GM03348 (cell line): ENCODE results near the gene HEBP1.

ENCODE experiments used
- DNase-seq: peaks from one replicate; pipeline ENCODE4 v3.0.0; 2012; ENCODE audit warnings: low spot score

The HEBP1 gene

DNA sequence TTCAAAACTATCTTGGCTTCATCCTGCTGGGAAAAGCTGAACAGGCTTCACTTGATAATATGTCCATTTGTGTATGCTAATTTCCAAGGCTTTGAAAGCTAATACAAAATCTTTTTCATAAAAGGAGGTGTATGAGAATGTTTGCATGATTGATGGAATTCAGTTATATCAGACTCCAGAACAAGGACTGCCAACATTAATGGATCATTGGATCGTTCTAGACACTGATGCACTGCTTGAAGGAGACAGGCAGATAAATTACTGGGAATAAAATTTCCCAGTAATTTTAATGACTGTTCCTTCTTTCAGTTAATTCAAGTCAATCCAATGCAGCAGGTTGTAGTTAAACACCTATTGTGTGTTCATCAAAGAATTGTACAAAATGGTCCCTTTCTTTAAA, 48.6 kb downstream of the HEBP1 start:
- no peak for DNase-seq

DNA sequence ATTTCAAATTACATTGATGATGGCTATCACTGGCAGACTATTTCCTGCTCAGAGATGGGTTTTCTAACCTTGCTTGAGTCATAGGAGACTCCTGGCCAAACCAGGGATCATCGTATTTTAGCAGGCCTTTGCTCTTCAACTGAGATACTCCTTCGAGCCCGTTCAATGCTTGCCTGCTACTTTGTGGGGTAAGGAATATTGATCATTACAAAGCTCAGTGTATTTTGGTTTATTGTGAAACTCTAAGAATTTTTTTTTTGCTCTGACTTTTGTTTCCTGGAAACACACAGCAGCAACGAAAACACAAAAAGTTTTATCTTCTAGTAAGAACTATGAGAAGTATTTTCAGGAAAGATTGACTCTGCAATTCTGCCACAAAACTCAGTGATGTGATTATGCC, 52.2 kb downstream of the HEBP1 start:
- DNase-seq = no peak

DNA sequence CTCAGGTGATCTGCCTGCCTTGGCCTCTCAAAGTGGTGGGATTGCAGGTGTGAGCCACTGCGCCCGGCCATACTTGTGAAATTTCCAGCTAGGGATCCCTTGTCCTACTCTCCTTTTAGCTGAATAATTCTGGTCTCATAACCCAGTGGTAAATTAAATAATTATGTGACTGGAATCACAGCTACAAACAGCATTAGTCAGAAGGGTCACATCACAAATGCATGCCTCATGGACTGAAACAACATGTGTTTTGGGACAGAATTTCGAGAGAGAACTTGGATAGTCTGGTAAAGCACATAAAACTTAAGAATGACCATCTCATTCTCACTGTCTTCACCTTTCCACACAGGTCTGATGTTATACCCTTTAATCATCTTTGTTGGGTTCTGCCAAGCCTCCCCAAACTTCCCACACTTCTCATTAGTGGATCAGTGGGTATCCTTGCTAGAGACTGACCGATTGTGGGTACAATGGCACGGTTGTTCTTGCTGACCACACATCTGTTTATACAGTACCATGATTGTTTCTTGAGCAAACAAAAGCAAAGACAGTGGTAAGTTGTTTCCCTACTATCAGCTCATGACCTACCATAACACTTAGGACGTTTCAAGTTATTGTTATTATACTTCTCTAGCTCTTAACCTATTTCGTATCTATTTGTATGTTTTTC, 53.2 kb downstream of the HEBP1 start:
- peak; percentile 35 for DNase-seq

DNA sequence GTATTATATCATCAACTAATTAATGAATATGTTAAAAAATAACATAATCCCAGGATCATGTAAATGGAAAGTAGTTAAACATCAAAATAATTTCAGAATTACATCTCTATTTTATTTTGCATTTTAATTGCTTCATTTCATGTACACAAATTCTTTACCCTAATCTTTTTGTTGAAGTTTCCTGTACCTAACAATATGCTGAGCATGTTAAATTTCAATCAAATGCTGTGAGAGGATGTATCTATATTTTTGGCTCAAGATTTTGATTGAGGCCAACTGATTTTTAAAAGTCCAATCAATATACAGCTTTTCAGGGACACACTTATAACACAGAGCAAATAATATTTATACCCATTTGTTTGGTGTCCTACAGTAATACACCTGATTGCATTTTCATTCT, 54.5 kb downstream of the HEBP1 start:
- no peak for DNase-seq

DNA sequence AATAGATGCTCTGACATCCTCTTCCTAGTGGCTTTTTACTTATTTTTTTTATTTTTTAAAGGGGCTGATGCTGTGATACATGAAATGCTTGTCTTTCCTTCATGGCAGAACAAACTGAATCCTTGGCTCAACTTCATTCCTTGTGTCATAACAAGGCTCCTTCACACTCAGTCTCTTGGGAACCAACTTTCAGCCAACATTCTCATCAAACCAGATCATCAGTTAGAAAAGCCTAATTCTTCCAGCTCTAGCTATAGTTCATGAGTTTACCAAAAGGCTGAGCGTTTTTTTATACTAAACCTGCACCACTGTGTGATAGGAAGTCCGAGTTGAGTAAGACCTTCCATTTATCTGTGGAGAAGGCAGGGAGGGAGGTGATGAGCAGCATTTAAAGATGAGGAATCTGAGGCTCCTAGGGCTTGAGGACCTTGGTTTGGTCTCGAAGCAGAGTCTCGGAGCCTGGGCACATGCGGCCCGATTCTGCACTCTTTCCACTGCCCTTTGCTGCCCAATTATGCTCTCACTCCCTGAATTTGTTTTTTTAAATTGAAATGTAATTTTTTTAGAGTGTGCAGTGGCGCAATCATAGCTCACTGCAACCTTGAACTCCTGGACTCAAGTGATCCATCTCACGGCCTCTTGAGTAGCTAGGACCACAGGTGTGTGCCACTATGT, 56.3 kb downstream of the HEBP1 start:
- peak; percentile 64 for DNase-seq

DNA sequence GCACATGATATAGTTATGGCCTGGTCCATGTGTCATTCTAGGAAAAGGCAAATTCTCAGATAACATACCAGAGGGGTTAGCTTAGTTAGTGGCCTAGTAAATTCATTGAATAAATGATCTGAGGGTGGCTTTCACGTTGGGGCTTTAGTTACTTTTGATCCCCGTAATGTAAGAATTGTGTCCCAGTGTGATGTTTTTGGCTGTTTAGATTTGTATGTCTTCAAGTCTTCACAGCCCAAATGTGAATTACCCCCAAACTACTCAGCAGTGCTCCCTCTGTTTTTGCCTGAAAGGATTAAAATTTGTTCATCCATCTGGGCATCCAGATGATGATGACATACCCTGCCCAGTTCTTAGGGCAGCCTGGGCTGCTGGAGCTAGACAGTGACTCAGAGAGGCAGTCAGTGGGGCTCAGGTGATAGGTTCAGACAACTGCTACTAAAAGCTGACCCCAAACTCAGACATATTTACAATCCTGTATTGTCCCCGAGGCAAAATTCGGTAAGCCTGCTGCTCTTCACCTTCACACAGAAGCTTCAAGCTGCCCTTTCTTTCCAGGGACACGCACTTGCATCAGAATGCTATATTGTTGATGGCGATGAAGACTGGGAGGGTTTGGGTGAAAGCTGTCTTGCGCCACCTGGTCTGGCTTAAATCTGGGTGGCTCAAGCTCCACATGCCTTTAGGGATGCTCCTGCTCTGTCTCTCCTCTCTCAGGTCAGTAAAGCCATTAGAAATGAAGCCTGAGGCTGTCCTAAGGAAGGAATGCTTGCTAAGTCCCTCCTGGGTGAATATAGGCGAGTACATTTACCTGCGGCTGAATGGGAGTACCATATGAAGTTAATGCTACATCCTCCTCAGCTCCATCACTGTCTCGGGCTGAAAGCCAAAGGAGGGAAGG, 58.4 kb downstream of the HEBP1 start:
- DNase-seq = no peak

DNA sequence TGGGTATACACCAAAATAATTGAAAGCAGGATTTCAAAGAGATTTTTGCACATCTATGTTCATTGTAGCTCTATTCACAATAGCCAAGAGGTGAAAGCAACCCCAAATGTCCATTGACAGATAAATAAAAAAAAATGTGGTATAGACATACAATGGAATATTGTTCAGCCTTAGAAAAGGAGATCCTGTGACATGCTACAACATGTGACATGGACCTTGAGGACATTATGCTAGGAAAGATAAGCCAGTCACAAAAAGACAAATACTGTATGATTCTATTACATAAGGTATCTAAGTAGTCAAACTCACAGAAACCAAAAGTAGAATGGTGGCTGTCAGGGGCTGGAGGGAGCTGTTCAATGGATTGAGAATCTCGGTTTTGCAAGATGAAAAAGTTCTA, 60.2 kb downstream of the HEBP1 start:
- no peak for DNase-seq

DNA sequence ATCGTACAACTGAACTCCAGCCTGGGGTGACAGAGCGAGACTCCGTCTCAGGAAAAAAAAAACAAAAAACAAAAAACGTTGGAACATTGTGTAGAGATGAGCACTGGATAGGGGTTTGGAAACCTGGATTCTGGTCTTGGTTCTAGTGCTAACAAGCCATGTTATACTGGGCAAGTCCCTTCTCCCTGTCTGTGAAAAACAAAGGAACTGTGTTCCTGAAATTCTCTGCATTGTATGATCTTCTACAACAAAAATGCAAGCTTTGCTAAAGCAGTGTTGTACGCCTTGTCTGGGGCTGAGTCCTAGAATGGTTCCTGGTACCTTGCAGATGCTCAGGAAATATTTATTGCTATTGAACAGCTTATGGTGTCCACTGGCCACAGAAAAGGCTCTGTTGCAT, 61.5 kb downstream of the HEBP1 start:
- DNase-seq = no peak

DNA sequence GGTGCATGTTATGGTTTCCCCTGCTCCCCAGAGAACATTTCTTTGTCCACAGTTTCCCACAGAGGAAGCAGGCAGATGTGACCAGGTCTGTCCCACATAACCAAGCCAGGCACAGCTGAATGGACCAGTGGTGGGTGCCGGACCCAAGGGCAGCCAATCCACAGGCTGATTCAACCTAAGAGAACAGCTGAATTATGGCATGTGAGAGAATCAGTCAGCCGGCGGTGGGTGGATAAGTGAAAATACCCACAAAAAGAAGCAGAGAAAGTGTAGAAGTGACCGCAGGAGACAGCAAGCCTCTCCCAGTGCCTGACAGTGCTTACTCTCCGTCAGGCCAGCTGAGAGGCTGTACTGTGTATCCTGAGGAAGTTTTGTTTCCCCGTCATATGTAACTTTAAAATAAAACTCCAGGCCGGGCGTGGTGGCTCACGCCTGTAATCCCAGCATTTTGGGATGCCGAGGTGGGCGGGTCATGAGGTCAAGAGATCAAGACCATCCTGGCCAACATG, 63.0 kb downstream of the HEBP1 start:
- DNase-seq = no peak

DNA sequence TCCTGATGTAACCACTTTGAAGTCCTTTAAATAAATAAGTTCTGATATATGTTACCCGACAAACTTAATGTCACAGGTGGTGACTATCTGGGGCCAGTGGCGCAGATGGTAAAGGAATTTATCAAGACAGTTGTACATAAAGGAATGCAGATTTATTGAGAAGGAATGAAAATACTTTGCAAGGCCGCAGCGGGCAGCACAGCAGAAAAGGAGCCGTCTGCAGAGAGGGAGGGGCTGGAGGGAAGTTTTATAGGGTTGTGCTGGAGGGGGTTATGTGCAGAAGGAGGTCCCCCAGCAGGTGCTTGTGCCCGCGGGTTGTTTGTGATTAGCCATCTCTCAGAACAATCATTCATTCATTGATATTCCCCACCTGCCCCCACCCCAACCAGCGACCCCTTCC, 65.5 kb downstream of the HEBP1 start:
- DNase-seq = no peak

DNA sequence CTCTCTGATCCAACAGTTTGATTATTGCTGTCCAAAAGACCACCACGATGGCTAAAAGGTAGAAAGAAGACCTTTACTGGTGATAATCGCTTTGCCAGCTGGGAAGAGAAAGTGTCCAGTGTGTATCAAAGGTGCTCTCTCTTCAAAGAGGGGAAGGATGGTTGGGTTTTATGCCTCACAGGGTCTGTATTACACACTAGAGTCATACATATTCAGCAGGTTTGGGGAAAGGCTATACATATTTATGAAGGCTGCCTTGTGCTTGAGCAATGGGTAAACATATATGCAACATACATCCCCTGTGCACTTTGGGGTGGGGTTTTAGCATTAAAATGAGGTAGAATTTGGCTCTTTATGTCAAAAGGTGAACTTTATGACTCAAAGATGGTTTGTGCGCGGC, 66.3 kb downstream of the HEBP1 start:
- DNase-seq = no peak

DNA sequence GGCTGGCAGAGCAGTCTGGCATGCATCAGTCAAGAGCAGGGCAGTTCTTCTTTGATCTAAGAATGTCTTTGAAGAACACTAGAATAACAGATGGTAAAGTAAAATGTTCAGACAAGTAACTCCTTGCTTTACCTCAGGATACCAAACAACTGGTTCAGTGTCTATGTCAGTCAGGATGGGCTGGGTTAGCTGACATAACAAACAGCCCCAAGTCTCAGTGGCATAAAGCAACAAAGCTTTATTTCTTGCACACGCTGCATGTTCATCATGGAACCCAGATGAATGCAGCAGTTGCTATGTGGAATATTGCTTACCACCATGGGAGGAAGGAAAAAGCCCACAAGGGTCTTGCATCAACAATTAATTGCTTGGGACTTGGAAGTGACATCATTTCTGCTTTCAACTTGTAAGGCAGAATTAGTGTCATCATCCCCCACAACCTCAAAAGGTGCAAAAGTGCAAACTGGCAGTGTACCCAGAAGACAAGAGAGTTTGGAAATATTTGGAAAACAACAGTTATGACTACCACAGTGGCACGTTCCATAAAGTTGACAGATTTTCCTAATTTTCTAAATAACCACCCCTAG, 69.3 kb downstream of the HEBP1 start:
- DNase-seq = no peak

DNA sequence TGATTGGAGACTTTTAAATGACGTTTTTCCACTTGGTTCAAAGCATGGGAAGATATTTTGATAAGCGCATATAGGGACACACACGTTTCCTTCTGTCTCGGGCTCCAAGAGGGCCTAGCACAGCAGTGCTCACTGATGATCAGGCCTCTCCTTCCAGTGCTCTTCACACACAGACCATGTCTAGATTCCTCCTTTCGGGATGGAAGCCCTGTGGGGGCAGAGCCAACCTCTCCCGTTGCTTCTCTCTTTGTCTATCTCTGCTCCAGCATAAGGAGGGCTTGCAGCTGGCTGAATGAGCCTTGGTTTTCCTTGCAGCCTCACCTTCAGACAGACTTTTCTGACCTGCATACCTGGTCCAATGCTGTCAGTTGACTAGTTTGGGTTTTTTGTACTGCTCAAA, 70.4 kb downstream of the HEBP1 start:
- no peak for DNase-seq

DNA sequence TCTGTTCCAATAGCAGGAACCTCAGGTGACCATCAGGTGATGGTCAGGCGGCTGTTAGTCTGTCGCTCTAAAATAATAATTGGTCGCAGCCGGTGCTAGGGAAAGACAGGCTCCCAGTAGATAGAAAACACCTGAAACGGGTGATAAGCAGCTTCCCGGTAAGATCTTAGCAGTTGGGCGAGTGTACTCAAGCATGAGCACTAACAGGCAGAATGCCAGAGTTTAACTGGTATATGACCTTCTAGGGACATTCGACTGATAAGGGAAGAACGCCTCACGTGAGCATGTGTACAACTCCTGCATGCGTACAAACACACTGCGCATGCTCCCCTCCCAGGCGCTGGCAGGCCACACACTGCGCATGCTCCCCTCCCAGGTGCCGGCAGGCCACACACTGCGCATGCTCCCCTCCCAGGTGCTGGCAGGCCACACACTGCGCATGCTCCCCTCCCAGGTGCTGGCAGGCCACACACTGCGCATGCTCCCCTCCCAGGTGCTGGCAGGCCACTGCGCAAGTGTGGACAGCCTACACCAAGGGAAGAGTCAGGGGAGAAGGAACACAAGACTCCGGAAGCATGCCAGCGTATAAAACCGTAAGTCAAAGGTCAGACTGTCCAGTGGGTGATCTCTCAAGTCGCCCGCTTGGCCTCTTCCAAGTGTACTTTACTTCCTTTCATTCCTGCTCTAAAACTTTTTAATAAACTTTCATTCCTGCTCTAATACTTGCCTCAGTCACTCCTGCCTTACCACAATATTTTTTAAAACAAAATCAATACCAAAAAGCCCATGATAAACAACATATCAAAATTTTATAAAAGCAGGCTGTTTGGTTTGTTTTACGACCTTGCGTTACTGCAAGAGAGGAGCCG, 72.6 kb downstream of the HEBP1 start:
- DNase-seq = peak; percentile 60

DNA sequence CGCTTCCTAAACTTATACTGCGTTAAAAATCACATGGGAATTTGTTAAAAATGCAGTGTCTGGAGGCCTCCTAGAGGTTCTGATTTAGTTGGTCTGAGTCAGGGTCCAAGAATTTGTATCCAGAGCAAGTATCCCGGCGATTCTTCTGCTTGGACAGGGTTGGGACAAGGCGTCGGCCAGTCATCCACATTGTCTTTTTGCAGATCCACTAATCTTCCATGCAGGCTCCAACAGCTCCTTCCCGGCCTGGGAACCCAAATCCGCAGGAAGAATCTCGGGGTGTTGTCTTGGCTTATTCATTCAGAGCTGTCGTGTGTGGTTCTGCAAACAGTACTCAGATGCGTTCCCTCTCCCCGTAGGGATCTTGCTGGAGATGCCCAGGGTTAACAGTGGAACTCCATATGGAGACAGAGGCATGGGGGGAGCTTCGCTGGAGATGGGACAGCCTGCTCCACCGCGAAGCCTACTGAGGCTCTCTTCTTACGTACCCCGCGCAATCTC, 73.4 kb downstream of the HEBP1 start:
- DNase-seq = no peak

DNA sequence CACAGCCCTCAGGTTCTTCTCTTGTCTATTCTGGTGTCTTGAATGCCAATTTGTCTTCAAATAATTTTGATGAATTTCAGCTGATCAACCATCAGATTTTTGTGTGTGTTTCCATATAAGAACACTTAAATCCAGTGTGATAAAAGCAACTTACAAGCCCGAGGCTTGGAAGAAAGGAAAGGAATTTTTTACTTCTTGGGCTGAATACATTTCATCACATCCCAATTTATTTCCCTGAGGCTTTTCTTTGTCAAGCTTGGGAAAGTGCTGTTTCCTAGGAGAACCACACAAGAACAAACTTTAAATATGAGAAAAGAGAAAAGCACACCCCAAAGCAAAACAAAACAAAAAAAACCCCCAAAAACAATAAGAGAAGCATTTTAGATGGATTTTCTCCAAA, 74.7 kb downstream of the HEBP1 start:
- DNase-seq = no peak
